SU-DHL-6 (cell line): ENCODE results near the gene TMPRSS9.

Experiments used
- H2AFZ ChIP-seq: fragments of 200-600 bp; sonication (generic); 2 replicates; pipeline ENCODE4 v1.6.1; 2014; ENCODE audit warnings: low read depth, mild to moderate bottlenecking, moderate library complexity, mixed read lengths, antibody characterized with exemption, low read length; ENCODE audit not compliant: severe bottlenecking
- H3F3A ChIP-seq: fragments of 200-600 bp; shearing (Covaris generic); 2 replicates; pipeline ENCODE4 v1.6.0; 2016; ENCODE audit warnings: antibody characterized with exemption, mild to moderate bottlenecking; ENCODE audit not compliant: insufficient read depth
- H3K27ac ChIP-seq: fragments of 200-600 bp; sonication (generic); 2 replicates; pipeline ENCODE4 v1.5.1; 2016; ENCODE audit warnings: low read depth, mild to moderate bottlenecking, low read length, moderate library complexity, mixed read lengths
- H3K27me3 ChIP-seq: fragments of 200-600 bp; sonication (generic), shearing (Covaris generic); 2 replicates; pipeline ENCODE4 v1.6.0; 2014; ENCODE audit warnings: mild to moderate bottlenecking, low read length
- H3K36me3 ChIP-seq: fragments of 200-600 bp; sonication (generic); 2 replicates; pipeline ENCODE4 v1.6.1; 2014; ENCODE audit warnings: mild to moderate bottlenecking, low read length, mixed read lengths
- H3K4me2 ChIP-seq: fragments of 300-600, 200-600 bp; shearing (Covaris generic), sonication (generic); 2 replicates; pipeline ENCODE4 v1.6.0; 2014; ENCODE audit warnings: low read length, low read depth, mild to moderate bottlenecking; ENCODE audit not compliant: poor library complexity, severe bottlenecking
- H3K4me3 ChIP-seq: fragments of 200-600 bp; sonication (generic); 2 replicates; pipeline ENCODE4 v1.5.1; 2014; ENCODE audit warnings: antibody characterized with exemption, low read length, mild to moderate bottlenecking, mixed read lengths; ENCODE audit not compliant: insufficient read depth, poor library complexity, severe bottlenecking
- H3K79me2 ChIP-seq: fragments of 200-600 bp; sonication (generic); 2 replicates; pipeline ENCODE4 v1.6.1; 2014; ENCODE audit warnings: mild to moderate bottlenecking, low read length, moderate library complexity; ENCODE audit not compliant: insufficient read depth
- H3K9ac ChIP-seq: fragments of 200-600 bp; sonication (generic); 2 replicates; pipeline ENCODE4 v1.7.0; 2014; ENCODE audit warnings: mild to moderate bottlenecking, low read length
- H3K9me2 ChIP-seq: fragments of 200-600 bp; sonication (generic); replicated peaks from 2 replicates; pipeline ENCODE4 v1.6.1; 2014; ENCODE audit warnings: low read length; ENCODE audit not compliant: insufficient read depth
- H3K9me3 ChIP-seq: fragments of 200-600 bp; sonication (generic); 2 replicates; pipeline ENCODE4 v1.6.1; 2014; ENCODE audit warnings: low read length, mixed read lengths; ENCODE audit not compliant: insufficient read depth
- H4K20me1 ChIP-seq: fragments of 200-600 bp; sonication (generic); 2 replicates; pipeline ENCODE4 v1.6.1; 2014; ENCODE audit warnings: low read depth, mild to moderate bottlenecking, antibody characterized with exemption, low read length, moderate library complexity, mixed read lengths
- CTCF ChIP-seq: fragments of 200-600 bp; sonication (generic); IDR thresholded peaks from one replicate; pipeline ENCODE4 v1.5.1; 2017; ENCODE audit warnings: antibody characterized with exemption, mild to moderate bottlenecking, low read length, moderate library complexity; ENCODE audit not compliant: insufficient read depth, poor library complexity, severe bottlenecking
- EZH2phosphoT487 ChIP-seq: fragments of 200-600 bp; sonication (generic), shearing (Covaris generic); conservative IDR thresholded peaks from 2 replicates; pipeline ENCODE4 v1.6.1; 2018; ENCODE audit warnings: mild to moderate bottlenecking, antibody characterized with exemption, low read length, moderate library complexity, mixed read lengths

Gene TMPRSS9

DNA sequence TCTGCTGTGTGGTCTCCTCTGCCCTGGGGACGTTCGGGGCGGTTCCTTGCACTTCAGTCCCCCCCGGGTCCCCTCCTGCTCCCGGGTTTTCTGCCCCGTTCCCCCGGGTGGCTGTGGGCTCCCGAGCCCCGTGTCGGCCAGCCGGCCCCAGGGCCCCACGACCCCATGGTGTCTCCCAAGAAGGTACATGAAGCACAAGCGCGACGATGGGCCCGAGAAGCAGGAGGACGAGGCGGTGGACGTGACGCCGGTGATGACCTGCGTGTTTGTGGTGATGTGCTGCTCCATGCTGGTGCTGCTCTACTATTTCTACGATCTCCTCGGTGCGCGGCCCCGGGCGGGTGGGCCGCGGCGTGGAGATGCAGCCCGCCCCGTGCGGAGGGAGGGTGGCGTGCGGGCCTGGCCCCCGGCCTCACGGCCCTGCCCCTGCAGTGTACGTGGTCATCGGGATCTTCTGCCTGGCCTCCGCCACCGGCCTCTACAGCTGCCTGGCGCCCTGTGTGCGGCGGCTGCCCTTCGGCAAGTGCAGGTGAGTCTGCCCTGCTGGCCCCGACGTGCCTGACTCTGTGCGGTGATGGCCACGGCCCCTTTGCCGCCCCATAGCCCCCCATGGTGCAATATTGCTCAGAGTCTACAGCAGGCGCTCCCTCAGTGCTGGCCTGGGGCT, 20.3 kb upstream of the TMPRSS9 start:
- Histone ChIP-seq H3K9me3 (no peaks in the 10 kb centered on the region), H3K4me2 (no peak overlapping the region), H3K79me2 (no peaks in the 10 kb centered on the region), H3K36me3 (no peaks in the 10 kb centered on the region), H3K9ac (no peak overlapping the region), H3F3A (no peaks in the 10 kb centered on the region), H3K27ac (no peak overlapping the region), H3K27me3 (no peaks in the 10 kb centered on the region), H3K9me2 (no peaks in the 10 kb centered on the region), H4K20me1 (no peaks in the 10 kb centered on the region), H2AFZ (no peak overlapping the region), H3K4me3 (no peak overlapping the region)
- TF ChIP-seq EZH2phosphoT487 (no peak), CTCF (no peak)

GRCh38 chr19:2340496-2341243, 19.4 kb upstream of the TMPRSS9 start:
- TF ChIP-seq EZH2phosphoT487 (no peak), CTCF (no peak)
- no peaks in the 10 kb centered on the region for H3K9me3 ChIP-seq
- no peaks in the 10 kb centered on the region for H3K36me3 ChIP-seq
- H3K9ac ChIP-seq: no peak overlapping the region
- no peak overlapping the region for H2AFZ ChIP-seq
- H3K4me2 ChIP-seq: no peak overlapping the region
- H4K20me1 ChIP-seq: no peaks in the 10 kb centered on the region
- no peaks in the 10 kb centered on the region for H3F3A ChIP-seq
- H3K9me2 ChIP-seq: no peaks in the 10 kb centered on the region
- no peaks in the 10 kb centered on the region for H3K79me2 ChIP-seq
- no peak overlapping the region for H3K4me3 ChIP-seq
- H3K27me3 ChIP-seq: no peaks in the 10 kb centered on the region
- H3K27ac ChIP-seq: no peak overlapping the region

DNA sequence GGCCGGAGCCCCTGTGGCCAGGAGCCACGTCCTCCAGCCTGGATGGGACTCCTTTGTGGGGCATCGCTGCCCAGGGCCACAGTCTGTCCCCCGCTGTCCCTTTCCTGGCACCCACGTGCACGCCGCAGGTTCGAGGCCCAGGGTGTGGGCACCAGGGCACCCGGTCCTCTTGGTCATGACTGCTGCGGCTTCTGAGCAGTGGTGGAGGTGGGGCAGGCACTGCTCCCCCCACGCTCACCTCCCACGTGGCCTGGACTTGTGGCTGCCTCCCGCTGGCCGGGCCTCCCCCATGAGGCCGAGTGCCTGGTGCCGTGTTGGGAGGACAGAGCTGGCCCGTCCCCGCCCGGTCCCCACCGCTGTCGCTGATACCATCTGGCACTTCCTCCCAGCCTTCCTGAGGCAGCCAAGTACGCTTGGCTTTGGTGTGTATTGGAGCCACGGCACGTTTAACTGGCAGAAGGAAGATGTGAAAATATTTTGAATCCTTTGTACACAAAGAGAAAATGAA, 18.8 kb upstream of the TMPRSS9 start:
- H3K4me2 ChIP-seq: no peak overlapping the region
- H3K36me3 ChIP-seq: no peaks in the 10 kb centered on the region
- H3K4me3 ChIP-seq: no peak overlapping the region
- H2AFZ ChIP-seq: no peak overlapping the region
- no peaks in the 10 kb centered on the region for H3K9me3 ChIP-seq
- no peaks in the 10 kb centered on the region for H3K27me3 ChIP-seq
- H3F3A ChIP-seq: no peaks in the 10 kb centered on the region
- no peaks in the 10 kb centered on the region for H3K9me2 ChIP-seq
- TF ChIP-seq EZH2phosphoT487 (no peak), CTCF (no peak)
- H3K27ac ChIP-seq: no peak overlapping the region
- H3K79me2 ChIP-seq: no peaks in the 10 kb centered on the region
- H4K20me1 ChIP-seq: no peaks in the 10 kb centered on the region
- H3K9ac ChIP-seq: no peak overlapping the region
